SK-N-SH (cell line): Measurements from ENCODE around the gene USP34.

Experiments
- CTCF ChIP-seq: fragments of 200-600 bp; sonication (generic); IDR thresholded peaks from 2 replicates; pipeline ENCODE4 v1.6.1; 2017; ENCODE audit warnings: antibody characterized with exemption, mild to moderate bottlenecking, moderate library complexity
- FOXM1 ChIP-seq: IDR thresholded peaks from 2 replicates; pipeline ENCODE4 v1.4.0; 2012; ENCODE audit warnings: low read depth, mild to moderate bottlenecking
- NFIC ChIP-seq: IDR thresholded peaks from 2 replicates; pipeline ENCODE4 v1.4.0; 2012; ENCODE audit warnings: borderline replicate concordance
- PBX3 ChIP-seq: IDR thresholded peaks from 2 replicates; pipeline ENCODE4; 2012
- POLR2AphosphoS5 ChIP-seq: IDR thresholded peaks from 2 replicates; pipeline ENCODE4 v1.6.1; 2012; ENCODE audit warnings: low read depth, low read length
- REST ChIP-seq: IDR thresholded peaks from 2 replicates; pipeline ENCODE4 v1.6.1; 2012; ENCODE audit warnings: mild to moderate bottlenecking, low read depth, low read length, moderate library complexity
- RFX5 ChIP-seq: IDR thresholded peaks from 2 replicates; pipeline ENCODE4 v1.6.1; 2012; ENCODE audit warnings: mild to moderate bottlenecking, improper control_type of control experiment, low read length
- TAF1 ChIP-seq: IDR thresholded peaks from 2 replicates; pipeline ENCODE4 v1.6.1; 2012; ENCODE audit warnings: low read depth, mild to moderate bottlenecking, low read length, moderate library complexity, borderline replicate concordance
- USF1 ChIP-seq: IDR thresholded peaks from 2 replicates; pipeline ENCODE4 v1.4.0; 2012; ENCODE audit warnings: low read depth, borderline replicate concordance

GRCh38 chr2:61377046-61377445 lies 93.8 kb downstream of the USP34 start:
- TF ChIP-seq CTCF = no peak
- no peak for TF ChIP-seq NFIC
- TF ChIP-seq PBX3 = no peak
- no peak for TF ChIP-seq POLR2AphosphoS5
- no peak for TF ChIP-seq USF1
- no peak for TF ChIP-seq TAF1
- TF ChIP-seq FOXM1 = no peak
- TF ChIP-seq RFX5 = no peak
- TF ChIP-seq REST = no peak
